ENCODE results near the gene TRIM75.
"Not testable (repeated sequence)": the region's sequence is repeated elsewhere in the genome, so short reads cannot be mapped to it uniquely, and the experiment has no call there.

The TRIM75 gene

GRCh38 chr4:165070560-165070959 lies 16.9 kb downstream of the TRIM75 start:
- DNase-seq, result no peak
- intact Hi-C loops (cut with DNase I), result no loop called here

DNA sequence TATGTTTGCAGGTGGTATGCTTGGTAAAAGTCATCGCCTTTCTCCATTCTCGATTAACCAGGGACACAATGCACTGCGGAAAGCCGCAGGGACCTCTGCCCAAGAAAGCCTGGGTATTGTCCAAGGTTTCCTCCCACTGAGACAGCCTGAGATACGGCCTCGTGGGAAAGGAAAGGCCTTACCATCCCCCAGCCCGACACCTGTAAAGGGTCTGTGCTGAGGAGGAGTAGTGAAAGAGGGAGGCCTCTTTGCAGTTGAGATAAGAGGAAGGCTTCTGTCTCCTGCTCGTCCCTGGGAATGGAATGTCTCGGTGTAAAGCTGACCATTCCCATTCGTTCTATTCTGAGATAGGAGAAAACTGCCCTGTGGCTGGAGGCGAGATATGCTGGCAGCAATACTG lies 19.7 kb downstream of the TRIM75 start:
- DNase-seq, result peak in 1 of 42 donors; percentile 9

DNA sequence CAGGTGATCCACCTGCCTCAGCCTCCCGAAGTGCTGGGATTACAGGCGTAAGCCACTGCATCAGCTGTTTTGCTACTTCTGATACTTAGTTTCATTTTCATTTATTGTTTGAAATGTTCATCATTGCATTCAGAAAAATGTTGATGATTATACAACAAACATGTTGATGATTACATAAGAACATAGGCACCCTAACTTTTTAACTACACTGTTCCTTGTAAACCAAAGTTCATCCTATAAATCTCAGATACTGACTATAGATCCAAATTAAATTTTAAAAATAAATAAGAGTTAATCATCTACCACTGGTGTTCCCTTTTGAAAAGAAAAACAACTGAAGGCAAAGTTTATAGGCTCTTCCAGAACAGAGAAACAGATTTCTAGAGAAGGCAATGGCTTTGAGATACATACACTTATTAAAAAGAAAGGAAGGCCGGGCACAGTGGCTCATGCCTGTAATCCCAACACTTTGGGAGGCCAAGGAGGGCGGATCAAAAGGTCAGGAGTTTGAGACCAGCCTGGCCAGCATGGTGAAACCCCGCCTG lies 23.4 kb downstream of the TRIM75 start:
- peak in 1 of 42 donors; percentile 12 for DNase-seq
- intact Hi-C loops (cut with DNase I), result no loop called here

More for the DNA sequence above, 19.7 kb downstream of the TRIM75 start:
- intact Hi-C loops (cut with DNase I), result not testable (repeated sequence)

DNA sequence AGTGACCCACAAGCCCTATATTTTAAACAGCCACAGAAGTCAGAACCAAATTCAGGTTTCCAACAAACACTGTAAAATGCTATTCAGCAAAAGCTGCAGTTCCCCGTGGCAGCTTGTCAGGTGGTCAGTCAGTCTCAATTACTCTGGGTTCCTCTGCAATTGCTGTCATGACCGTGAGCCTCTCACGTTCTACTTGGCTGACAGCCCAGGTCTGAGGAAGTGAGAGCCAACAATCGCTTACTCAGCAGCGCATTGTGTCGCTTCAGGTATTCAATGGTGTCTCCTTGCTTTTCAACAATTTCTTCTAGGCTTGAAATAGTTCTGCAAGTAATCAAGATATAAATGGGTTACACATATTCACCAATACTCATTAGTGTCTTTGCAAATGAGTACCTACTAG lies 25.8 kb downstream of the TRIM75 start:
- intact Hi-C loops (cut with DNase I), result no loop called here
- peak in 14 of 42 donors; percentile 12 to 54 (median 22) for DNase-seq

DNA sequence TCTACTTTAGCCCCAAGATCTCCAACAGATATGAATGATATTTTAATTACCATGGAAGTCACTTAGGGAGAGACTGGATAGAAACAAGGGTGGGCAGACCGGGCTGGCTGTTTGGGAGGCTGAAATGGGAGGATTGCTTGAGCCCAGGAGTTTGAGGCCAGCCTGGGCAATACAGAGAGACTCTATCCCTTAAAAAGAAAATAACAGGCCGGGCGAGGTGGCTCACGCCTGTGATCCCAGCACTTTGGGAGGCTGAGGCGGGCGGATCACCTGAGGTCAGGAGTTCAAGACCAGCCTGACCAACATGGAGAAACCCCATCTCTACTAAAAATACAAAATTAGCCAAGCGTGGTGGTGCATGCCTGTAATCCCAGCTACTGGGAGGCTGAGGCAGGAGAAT lies 31.1 kb downstream of the TRIM75 start:
- intact Hi-C loops (cut with DNase I); DNase-seq: not testable (repeated sequence)

DNA sequence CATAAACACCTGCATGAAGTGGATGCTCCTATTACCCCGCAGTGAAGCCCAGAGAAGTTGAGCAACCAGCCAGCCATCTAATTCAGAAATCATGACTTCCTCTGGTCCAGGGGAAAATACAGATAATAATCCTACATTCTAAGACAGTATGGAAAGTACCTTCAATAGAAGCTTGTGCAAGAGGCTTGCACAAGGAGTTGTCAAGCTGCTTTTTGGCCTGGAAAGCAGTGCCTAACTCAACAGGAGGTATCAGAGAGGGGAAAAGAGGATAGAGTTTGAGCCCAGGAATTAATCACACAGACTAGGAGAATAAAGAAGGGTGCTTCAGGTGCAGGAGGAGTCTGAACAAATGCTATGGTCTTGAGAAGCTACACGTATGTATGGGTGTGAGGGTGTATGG lies 32.3 kb downstream of the TRIM75 start:
- DNase-seq, result peak in 1 of 42 donors; percentile 2
- intact Hi-C loops (cut with DNase I), result no loop called here

GRCh38 chr4:165088366-165088765 lies 34.7 kb downstream of the TRIM75 start:
- peak in 1 of 42 donors; percentile 9 for DNase-seq
- intact Hi-C loops (cut with DNase I), result no loop called here

GRCh38 chr4:165092187-165092586 lies 38.5 kb downstream of the TRIM75 start:
- intact Hi-C loops (cut with DNase I), result loop anchor here (10.0 kb wide), 1 partner anchor 317 kb away; no protein-coding TSS in a partner anchor
- DNase-seq, result peak in 1 of 42 donors; percentile 5

GRCh38 chr4:165094873-165095272 lies 41.2 kb downstream of the TRIM75 start:
- DNase-seq, result peak in 1 of 42 donors; percentile 29
- intact Hi-C loops (cut with DNase I), result loop anchor here (10.0 kb wide), 1 partner anchor 320 kb away; no protein-coding TSS in a partner anchor

DNA sequence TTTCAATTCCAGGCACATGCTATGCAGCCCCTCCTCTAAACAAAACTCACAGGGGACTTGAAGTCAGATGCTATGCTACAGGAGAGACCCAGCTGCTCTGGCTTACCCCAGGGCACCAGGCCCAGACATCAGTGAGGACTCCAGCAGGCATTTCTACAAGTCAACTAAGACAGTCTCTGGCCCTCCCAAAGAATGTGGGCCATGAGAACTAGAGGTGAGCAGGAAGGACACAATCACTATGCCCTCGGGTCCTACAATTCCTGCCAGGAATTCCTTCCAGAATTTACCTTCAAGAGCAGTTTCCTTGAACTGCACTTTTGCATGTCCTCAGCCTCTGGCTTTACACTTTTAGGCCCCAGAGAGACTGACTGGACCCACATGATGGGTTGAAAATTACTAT lies 41.6 kb downstream of the TRIM75 start:
- peak in 1 of 42 donors; percentile 14 for DNase-seq
- intact Hi-C loops (cut with DNase I), result loop anchor here (10.0 kb wide), 1 partner anchor 320 kb away; no protein-coding TSS in a partner anchor

DNA sequence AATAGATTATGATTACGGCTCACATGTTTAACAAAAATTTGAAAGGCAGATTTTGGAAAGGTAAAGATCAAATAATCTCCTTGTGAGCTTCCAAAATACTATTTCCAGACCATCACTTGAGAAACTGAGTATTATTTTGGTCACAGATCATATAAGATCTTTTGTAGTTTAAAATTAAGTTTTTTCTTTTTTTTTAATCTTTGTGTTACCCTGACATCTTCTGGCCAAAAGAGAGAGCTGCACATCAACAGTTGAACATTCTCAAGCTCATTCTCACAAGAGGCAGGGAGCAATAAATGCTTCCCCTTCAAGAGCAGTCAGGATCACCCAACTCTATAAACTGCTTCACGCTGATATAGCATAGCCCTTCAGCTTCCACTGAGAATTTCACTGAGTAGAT lies 43.1 kb downstream of the TRIM75 start:
- peak in 2 of 42 donors; percentile 13 to 36 for DNase-seq
- intact Hi-C loops (cut with DNase I), result loop anchor here (10.0 kb wide), 1 partner anchor 322 kb away; no protein-coding TSS in a partner anchor

- peak in 21 of 42 donors; percentile 11 to 76 (median 44) for DNase-seq
- intact Hi-C loops (cut with DNase I), result no loop called here
Observed at GRCh38 chr4:165101641-165102040, 48.0 kb downstream of the TRIM75 start.

DNA sequence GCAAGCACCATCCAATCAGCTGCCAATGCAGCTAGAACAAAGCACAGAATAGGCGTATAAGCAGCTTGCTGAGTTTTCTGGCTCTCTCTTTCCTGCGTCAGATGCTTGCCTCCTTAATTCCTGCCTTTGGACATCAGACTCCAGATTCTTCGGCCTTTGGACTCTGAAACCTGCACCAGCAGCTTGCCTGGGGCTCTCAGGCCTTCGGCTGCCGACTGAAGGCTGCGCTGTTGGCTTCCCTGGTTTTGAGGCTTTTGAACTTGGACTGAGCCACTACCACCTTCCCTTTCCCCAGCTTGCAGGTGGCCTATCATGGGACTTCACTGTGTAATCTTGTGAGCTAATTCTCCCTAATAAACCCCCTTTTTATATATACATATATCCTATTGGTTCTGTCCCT lies 52.9 kb downstream of the TRIM75 start:
- peak in 1 of 42 donors; percentile 31 for DNase-seq
- intact Hi-C loops (cut with DNase I), result no loop called here
